Cardiac fibroblast (primary cell): ENCODE results near the gene KLRF1.

Experiments used
- DNase-seq, 2 donors: peaks; one replicate each; pipeline versions ENCODE4 v3.0.0 to v3.0.0-alpha.2; 2010; ENCODE audit warnings: low read depth in 2 of 2
- H3K4me3 ChIP-seq, 2 donors: replicated peaks in 1 of 2; 1 replicate in 1 of 2; 2 replicates in 1 of 2; pipeline ENCODE4 v1.5.1; 2011; ENCODE audit warnings: low read depth in 2 of 2, low read length in 2 of 2, mild to moderate bottlenecking in 2 of 2, moderate library complexity in 1 of 2
- CTCF ChIP-seq: IDR thresholded peaks from one replicate; pipeline ENCODE4 v1.5.1; 2011; ENCODE audit warnings: low read depth, mild to moderate bottlenecking, low read length, inconsistent platforms

Gene KLRF1

GRCh38 chr12:9820281-9820930, 6.9 kb upstream of the KLRF1 start:
- no peak overlapping the region for H3K4me3 ChIP-seq
- TF ChIP-seq CTCF = no peak
- DNase-seq = no peak

GRCh38 chr12:9829483-9829882, 2.2 kb downstream of the KLRF1 start:
- DNase-seq = no peak
- no peak overlapping the region for H3K4me3 ChIP-seq
- no peak for TF ChIP-seq CTCF

GRCh38 chr12:9829982-9830381, 2.7 kb downstream of the KLRF1 start:
- no peak for TF ChIP-seq CTCF
- no peak for DNase-seq
- no peak overlapping the region for H3K4me3 ChIP-seq

- no peak for TF ChIP-seq CTCF
- no peak for DNase-seq
- H3K4me3 ChIP-seq = no peak overlapping the region
Observed at GRCh38 chr12:9831720-9832119, 4.4 kb downstream of the KLRF1 start.

GRCh38 chr12:9843407-9843806, 16.1 kb downstream of the KLRF1 start:
- peak in 1 of 2 donors; percentile 25 for DNase-seq
- H3K4me3 ChIP-seq = no peak overlapping the region
- no peak for TF ChIP-seq CTCF

GRCh38 chr12:9848899-9849298, 21.6 kb downstream of the KLRF1 start:
- DNase-seq = no peak
- no peak overlapping the region for H3K4me3 ChIP-seq
- TF ChIP-seq CTCF = no peak

- H3K4me3 ChIP-seq = no peak overlapping the region
- no peak for TF ChIP-seq CTCF
- no peak for DNase-seq
Observed at GRCh38 chr12:9851050-9851449, 23.8 kb downstream of the KLRF1 start.
